IPS DF 4.7 (cell line): Measurements from ENCODE around the gene HAAO.
"Not testable (repeated sequence)": the region's sequence is repeated elsewhere in the genome, so short reads cannot be mapped to it uniquely, and the experiment has no call there.

Experiments used
- DNase-seq: peaks from one replicate; pipeline ENCODE4 v3.0.0-alpha.2; 2013; ENCODE audit warnings: low spot score; ENCODE audit errors: extremely low read depth

The HAAO gene

GRCh38 chr2:42792583-42793333, at the start of gene HAAO:
Gene HAAO (minus strand): TSS chr2:42792583. CDS start chr2:42792536, 47 bp downstream.
- no peak for DNase-seq

DNA sequence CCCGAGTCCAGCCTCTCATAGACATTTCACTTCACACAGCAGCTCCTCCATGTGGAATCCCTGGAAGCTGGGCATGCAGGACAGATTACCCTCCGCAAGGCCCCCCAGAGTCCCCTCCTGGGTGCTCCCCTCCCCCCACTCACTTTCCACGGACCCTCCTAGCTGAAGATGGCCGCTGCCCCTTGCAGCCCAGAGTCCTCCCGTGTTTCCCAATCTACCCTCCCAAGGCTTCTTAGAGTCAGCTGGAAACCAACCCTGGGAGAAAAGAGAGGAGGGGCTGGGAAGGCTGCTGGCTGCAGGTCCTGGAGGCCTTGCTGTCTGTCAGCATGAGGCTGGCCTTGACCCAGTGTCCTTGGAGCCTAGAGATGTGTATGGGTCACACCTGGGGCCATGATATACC, 49.0 kb upstream of the HAAO start:
- no peak for DNase-seq

GRCh38 chr2:42840760-42841159, 48.4 kb upstream of the HAAO start:
- no peak for DNase-seq

DNA sequence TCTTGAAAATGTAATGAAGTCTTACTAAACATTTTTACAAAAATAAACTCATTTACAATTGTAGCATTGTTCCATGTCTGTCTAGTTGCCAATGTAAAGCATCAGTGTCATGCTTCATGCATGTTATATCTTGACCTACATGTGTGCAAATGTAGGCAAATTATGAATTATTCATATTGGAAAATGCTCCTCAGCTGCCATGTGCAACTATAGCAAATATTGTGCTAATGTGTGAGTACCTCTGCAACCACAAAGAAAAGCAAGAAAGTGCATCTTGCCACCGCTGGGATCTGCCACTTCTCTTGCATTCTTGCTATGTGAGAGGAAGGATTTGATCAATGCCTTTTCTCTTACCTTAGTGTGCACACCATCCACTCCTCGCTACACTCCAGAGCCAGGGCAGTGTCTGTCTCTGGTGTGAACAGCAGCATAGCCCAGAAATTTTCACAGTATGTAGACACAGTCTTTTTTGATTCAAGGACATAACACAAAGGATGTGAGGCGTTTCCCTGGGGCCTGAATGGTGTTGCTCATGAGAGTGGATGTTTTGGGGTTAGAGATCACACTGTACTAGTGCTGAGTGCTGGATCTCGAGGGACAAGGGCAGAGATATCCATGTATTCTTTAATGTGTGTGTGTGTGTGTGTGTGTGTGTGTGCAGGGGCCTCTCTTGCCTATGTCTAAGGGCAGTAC, 47.6 kb upstream of the HAAO start:
- no peak for DNase-seq

DNA sequence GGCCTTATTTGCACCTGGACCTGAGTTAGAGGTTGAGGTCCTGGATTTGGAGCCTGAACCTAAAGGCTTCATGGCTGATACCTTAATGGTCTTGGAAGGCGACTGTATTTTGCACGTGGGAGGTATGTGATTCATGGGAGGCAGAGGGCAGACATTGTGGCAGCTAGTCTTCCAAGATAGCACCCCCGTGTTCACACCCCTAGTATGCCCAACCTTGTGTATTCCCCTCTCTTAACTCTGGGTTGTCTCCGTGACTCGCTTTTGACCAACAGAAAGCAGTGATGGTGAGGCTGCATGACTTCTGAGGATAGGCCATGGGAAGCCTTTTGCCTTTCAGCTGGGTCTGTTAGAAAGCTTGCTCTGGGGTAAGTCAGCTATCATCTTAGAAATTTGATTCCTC, 45.8 kb upstream of the HAAO start:
- no peak for DNase-seq

GRCh38 chr2:42835577-42836371, 43.4 kb upstream of the HAAO start:
- DNase-seq = no peak

- DNase-seq = no peak
Observed at GRCh38 chr2:42834161-42834560, 41.8 kb upstream of the HAAO start.

- no peak for DNase-seq
Observed at GRCh38 chr2:42832289-42832634, 39.9 kb upstream of the HAAO start.

GRCh38 chr2:42831575-42832288, 39.3 kb upstream of the HAAO start:
- DNase-seq = not testable (repeated sequence)

- no peak for DNase-seq
Observed at GRCh38 chr2:42830922-42831574, 38.7 kb upstream of the HAAO start.

- DNase-seq = no peak
Observed at GRCh38 chr2:42829671-42830440, 37.5 kb upstream of the HAAO start.

DNA sequence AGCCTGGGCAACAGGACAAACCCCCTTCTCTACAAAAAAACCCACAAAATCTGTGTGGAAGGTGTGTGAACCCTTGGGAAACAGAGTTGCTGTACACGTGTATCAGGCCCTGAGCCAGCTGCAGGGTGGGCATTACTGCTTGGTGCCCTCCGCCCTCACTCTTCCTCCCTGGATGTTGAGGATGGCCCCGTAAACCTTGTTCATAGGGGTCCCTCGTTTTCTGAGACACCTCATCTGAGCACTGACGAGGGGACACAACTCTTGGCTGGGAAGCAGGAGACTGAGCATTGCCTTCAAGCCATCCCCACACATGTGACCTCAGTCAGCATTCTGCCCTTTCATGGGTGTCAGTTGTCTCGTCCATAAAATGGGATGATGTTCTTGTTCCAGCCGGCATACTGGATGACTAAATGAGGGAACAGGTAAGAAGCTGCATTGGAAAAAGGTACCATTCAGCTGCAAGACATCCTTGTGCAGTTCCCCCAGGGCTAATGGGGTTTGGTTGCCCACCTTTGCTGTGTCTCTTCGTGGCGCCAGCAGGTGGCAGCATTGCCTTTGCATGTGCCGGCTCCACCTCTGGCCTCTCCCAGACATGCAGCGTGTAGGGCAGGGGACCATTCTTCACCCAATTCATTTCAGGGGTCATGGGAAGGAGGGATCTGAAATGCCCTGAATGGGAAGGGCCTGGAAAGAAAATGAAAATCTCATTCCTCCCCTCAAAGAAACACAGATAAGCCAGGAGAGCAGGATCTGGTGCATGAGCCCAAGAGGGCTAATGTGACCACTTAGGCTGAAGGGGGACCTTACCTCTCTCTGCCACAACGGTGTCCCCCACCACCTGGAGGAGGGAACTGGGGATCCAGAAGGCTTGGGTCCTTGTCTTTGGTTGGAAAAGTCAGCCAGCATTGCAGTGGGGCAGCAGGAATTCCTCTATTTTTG, 36.4 kb upstream of the HAAO start:
- peak; percentile 56 for DNase-seq

DNA sequence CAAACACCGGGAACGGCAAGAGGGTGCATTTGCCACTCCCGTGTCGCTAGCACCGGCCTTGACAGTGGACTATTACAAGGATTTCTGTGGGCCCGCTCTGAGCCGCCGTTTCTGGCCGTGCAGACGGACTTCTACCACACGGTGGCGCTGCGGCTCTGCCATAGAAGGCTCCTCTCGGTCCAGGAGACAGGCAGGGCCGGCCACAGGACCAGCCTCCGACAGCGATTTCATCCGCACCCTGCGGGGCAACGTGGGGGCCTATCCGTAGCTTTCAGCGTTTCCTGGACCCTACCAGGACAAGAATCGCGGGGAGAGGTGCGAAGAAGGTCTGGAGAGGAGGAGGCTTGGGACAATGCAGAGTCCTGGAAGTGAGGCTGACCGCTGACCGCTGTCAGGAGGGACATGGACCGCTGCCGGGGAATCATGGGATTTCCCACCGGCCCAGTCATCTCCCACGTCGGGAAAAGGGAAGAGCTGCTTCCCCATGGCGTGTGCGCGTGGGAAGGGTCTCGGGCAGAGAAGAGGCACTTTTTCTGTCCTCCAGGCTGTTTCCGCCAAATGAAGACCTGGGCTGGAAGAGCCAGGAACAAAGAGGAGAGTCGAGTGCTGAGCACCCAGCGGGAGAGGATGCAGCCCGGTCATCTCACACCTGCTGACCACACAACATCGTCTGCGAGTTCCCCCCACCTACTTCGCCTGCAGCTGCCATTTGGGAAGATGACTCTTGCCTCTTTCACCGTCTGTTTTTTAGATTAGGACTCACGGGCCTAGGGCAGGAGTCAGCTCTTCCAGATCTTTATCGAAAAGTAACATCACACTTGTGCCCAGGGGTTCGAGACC, 35.5 kb upstream of the HAAO start:
- peak; percentile 66 for DNase-seq

DNA sequence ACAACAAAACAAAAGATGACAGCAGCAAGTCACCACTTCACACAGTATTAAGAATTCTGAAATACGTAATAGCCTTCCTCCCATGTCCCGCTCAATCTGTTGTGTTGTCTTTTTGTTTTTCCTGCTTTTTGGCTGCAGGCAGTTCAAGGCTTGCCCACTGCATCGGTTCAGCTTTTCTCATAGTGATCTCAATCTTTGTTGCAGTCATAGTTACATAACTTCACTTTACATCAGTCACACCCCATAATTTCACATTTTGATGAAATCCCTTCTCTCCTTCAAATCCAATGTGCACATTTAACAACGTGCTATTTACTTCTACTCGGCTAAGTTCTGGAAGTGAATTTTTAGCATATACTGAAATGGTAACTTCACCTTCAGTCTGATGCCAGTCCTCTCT, 33.8 kb upstream of the HAAO start:
- DNase-seq = no peak

GRCh38 chr2:42824454-42824807, 32.0 kb upstream of the HAAO start:
- DNase-seq = no peak

DNA sequence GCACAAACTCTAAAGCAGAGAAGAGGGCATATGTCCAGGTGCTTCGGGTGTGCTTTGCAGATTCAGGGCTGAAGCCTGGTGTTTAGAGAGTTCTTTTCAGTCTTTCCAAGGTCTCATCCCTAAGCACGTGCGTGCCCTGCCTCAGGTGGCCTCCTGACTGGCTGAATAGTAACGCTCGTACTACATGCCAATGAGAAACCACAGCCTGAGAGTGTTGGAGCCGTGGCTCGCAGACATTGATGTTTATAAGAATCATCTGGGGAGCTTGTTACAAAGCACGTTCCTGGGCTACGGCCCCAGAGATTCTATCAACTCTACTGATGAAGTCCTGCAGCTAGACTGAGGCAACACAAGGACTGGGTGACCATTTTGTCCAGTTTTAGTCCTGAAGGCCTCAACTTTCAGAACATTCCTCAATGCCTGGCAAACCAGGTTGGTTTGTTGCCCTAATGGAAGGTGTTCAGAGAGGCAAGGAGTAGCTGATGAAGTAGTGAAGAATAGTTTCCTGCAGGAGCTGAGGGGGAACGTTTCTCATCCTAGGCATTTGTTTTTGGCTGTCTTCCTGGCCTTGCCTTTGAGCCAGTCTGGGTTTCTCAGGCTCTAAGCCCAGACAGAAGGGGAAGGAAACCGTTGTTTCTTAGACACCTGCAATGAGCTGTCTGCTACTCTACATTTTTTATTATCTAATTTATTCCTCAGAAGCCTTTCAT, 31.5 kb upstream of the HAAO start:
- no peak for DNase-seq

- no peak for DNase-seq
Observed at GRCh38 chr2:42819160-42819559, 26.8 kb upstream of the HAAO start.

GRCh38 chr2:42815726-42816125, 23.3 kb upstream of the HAAO start:
- no peak for DNase-seq
